PFSK-1 (cell line): ENCODE data around the gene STK31.

Experiments
- FOXP2 ChIP-seq: optimal IDR thresholded peaks from 2 replicates; pipeline ENCODE3; 2011; ENCODE audit warnings: borderline replicate concordance, control low read depth, inconsistent platforms; ENCODE audit not compliant: insufficient read depth; ENCODE audit errors: extremely low read length, extremely low read depth
- POLR2AphosphoS5 ChIP-seq: IDR thresholded peaks from 2 replicates; pipeline ENCODE4 v1.6.1; 2012; ENCODE audit warnings: low read depth, mild to moderate bottlenecking, control low read depth, low read length, moderate library complexity
- SIN3A ChIP-seq: IDR thresholded peaks from 2 replicates; pipeline ENCODE4 v1.6.1; 2012; ENCODE audit warnings: mild to moderate bottlenecking, low read length, moderate library complexity, borderline replicate concordance; ENCODE audit not compliant: insufficient read depth
- TAF1 ChIP-seq: IDR thresholded peaks from 2 replicates; pipeline ENCODE4 v1.6.1; 2012; ENCODE audit warnings: low read length, control low read depth, borderline replicate concordance; ENCODE audit not compliant: insufficient read depth
- TF ChIP-seq, protein P1 (sequence below), 2 experiments: IDR thresholded peaks; 2 replicates each; pipeline versions ENCODE4 v1.6.1 to v1.8.0; 2011 to 2012; ENCODE audit warnings: low read depth in 2 of 2, low read length in 2 of 2, control low read depth in 1 of 2, inconsistent platforms in 1 of 2, mild to moderate bottlenecking in 1 of 2, moderate library complexity in 1 of 2; ENCODE audit not compliant: insufficient read depth in 1 of 2

Gene STK31

DNA sequence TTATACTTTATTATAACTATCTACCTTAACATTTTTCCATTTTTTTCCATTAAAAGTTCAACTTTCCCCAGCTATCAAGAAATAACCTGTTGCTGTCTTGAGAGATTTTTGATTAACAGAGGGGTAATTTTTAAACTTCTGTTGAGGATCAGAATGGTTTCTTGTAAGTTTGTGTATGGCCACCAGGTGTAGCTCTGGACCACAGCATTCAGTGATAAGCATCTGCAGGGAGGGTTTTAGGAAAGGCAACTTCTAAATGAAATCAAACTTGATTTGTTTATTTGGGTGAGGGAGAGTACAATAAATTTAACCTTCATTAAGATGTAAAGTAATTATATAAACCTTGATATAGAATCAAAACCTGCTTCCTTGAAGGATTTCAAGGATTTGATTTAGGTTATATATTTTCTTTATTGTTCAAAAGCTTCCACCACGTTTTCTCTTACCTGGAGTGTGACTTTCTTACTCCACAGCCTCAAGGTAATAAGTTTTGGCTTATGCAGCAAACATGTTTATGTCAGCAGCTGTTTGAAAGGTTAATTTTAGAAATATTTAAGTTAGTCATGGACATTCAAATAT lies 153.3 kb downstream of the STK31 start:
- TF ChIP-seq, protein P1, sequence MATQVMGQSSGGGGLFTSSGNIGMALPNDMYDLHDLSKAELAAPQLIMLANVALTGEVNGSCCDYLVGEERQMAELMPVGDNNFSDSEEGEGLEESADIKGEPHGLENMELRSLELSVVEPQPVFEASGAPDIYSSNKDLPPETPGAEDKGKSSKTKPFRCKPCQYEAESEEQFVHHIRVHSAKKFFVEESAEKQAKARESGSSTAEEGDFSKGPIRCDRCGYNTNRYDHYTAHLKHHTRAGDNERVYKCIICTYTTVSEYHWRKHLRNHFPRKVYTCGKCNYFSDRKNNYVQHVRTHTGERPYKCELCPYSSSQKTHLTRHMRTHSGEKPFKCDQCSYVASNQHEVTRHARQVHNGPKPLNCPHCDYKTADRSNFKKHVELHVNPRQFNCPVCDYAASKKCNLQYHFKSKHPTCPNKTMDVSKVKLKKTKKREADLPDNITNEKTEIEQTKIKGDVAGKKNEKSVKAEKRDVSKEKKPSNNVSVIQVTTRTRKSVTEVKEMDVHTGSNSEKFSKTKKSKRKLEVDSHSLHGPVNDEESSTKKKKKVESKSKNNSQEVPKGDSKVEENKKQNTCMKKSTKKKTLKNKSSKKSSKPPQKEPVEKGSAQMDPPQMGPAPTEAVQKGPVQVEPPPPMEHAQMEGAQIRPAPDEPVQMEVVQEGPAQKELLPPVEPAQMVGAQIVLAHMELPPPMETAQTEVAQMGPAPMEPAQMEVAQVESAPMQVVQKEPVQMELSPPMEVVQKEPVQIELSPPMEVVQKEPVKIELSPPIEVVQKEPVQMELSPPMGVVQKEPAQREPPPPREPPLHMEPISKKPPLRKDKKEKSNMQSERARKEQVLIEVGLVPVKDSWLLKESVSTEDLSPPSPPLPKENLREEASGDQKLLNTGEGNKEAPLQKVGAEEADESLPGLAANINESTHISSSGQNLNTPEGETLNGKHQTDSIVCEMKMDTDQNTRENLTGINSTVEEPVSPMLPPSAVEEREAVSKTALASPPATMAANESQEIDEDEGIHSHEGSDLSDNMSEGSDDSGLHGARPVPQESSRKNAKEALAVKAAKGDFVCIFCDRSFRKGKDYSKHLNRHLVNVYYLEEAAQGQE (IDR thresholded peaks at IDR 0.05; ENCODE audit: insufficient read depth in 1 of 2, low read depth in 2 of 2, low read length in 2 of 2) = no peak
- TF ChIP-seq FOXP2 (no peak), SIN3A (no peak), TAF1 (no peak)

DNA sequence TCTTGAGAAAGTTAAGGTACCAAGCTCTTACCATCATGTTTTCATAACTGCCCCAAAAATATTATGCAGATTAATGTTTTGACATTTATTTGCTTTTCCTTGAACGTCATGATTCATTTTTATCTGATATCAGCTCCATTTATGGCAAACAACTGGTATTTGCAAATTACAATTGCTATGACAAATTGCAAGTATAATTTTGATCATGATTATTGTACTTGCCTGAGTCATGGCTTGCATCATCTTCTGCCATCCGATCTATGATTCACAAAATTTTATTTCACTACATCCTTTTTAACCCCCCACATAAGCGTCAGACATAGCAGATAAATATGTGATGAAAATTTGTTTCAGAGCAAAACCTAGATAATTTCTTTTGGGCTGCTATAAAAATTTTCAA lies 155.0 kb downstream of the STK31 start:
- TF ChIP-seq FOXP2 (no peak), POLR2AphosphoS5 (no peak), SIN3A (no peak), TAF1 (no peak)
- TF ChIP-seq, protein P1 (IDR thresholded peaks at IDR 0.05; ENCODE audit: insufficient read depth in 1 of 2, low read depth in 2 of 2, low read length in 2 of 2) = no peak

DNA sequence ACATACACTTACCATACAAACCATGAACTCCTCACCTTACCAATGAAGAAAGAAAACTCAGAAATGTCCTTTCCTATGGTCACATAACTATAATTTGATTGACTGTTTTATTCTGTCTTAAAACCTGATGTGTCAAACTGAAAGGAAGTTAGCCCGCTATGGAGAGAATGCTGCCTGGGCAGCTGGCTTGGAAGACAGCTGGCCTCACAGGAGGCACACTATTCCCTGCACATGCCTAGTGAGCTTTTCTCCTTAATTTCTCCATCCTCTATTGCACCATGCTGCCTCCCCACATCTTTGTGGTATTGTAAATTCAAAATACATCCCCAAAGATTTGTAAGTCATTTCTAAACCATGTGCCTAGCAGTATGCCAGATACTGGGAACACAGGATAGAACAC lies 163.3 kb downstream of the STK31 start:
- TF ChIP-seq, protein P1 (IDR thresholded peaks at IDR 0.05; ENCODE audit: insufficient read depth in 1 of 2, low read depth in 2 of 2, low read length in 2 of 2) = no peak
- TF ChIP-seq POLR2AphosphoS5 = no peak
